Activated T-helper 1 cell treated with anti-CD3 and anti-CD28 coated beads, Interleukin-12 subunit alpha, Interleukin-12 subunit beta, Interleukin-2, Interleukin-4 antibody, amounts not matched to agents 30 ng/mL and 10 ng/mL and 1 ng/mL, durations not matched to agents 14 hours and 24 hours and 36 hours (primary cell): Measurements from ENCODE around the gene SLCO4A1. TPM values are rescaled to one million over a fixed set of nuclear protein-coding genes. Genes with fewer than 3 reads are reported as not detected.

Experiments
- DNase-seq: peaks from one replicate; pipeline ENCODE4 v3.0.0; 2021; ENCODE audit warnings: low spot score
- H3K27ac Mint-ChIP-seq: one replicate; pipeline ENCODE4 v1.8.0; 2021; ENCODE audit warnings: mild to moderate bottlenecking, mixed read lengths
- H3K27me3 Mint-ChIP-seq: one replicate; pipeline ENCODE4 v1.8.0; 2022; ENCODE audit warnings: mild to moderate bottlenecking, moderate library complexity, mixed read lengths; ENCODE audit not compliant: insufficient read depth
- H3K36me3 Mint-ChIP-seq: one replicate; pipeline ENCODE4 v1.8.0; 2021; ENCODE audit warnings: low read depth, mixed read lengths
- H3K4me1 Mint-ChIP-seq: one replicate; pipeline ENCODE4 v1.8.0; 2021; ENCODE audit warnings: low read depth, mixed read lengths
- H3K4me3 Mint-ChIP-seq: one replicate; pipeline ENCODE4 v1.8.0; 2021; ENCODE audit warnings: mild to moderate bottlenecking, moderate library complexity, mixed read lengths
- H3K9me3 Mint-ChIP-seq: one replicate; pipeline ENCODE4 v1.8.0; 2021; ENCODE audit warnings: mixed read lengths
- intact Hi-C: fragments of 100-400 bp; cut with micrococcal nuclease; formaldehyde crosslinking; loops from one replicate; pipeline ENCODE4 v1.15.1; 2024
- total RNA-seq: library from RNA; stranded (reverse); gene quantifications from 2 replicates; pipeline ENCODE4 v1.2.3, GENCODE V29; 2022

Gene SLCO4A1
- total RNA-seq, 1 donor from 2014 or later = 47.6 TPM

DNA sequence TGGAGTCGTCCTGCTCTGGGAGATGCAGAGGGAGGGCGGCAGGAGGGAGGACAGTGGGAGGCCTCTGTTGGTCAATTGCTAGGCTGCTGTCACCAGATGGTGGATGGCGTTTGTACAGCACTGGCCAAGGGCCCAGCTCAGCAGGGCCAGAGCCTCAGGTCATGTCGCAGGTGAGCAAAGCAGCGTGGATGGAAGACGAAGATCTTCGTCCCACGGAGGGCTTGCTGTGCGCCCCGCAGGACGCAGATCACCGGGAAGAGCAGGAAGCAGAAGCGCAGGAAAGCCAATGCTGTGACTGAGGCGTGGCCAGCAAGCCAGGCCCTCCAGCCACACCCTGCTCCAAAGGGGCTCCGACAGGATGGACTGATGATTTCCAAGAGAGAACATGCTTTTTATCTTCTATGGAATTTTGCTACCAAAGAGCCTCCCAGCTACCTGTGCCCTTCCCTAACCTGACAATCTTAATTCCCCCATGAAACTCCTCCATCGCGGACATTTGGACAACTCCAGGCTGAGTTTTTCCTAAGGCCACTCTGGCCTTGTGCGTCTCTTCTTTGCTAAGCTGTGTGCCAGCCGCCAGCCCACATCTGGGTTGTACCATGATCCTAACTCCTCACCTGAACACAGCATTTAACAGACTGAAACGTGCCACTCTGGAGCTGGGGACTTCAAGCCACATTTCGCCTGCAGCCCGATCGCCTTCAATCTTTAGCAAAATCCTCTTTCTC lies 3.5 kb upstream of the SLCO4A1 start:
- DNase-seq = no peak
- H3K27me3 Mint-ChIP-seq = peaks cover 29% of the 10 kb centered on the region
- no peak overlapping the region for H3K4me3 Mint-ChIP-seq
- no peaks in the 10 kb centered on the region for H3K9me3 Mint-ChIP-seq
- no peaks in the 10 kb centered on the region for H3K36me3 Mint-ChIP-seq
- intact Hi-C loops = no loop called here
- H3K4me1 Mint-ChIP-seq = peaks cover 8% of the 10 kb centered on the region
- H3K27ac Mint-ChIP-seq = no peak overlapping the region

DNA sequence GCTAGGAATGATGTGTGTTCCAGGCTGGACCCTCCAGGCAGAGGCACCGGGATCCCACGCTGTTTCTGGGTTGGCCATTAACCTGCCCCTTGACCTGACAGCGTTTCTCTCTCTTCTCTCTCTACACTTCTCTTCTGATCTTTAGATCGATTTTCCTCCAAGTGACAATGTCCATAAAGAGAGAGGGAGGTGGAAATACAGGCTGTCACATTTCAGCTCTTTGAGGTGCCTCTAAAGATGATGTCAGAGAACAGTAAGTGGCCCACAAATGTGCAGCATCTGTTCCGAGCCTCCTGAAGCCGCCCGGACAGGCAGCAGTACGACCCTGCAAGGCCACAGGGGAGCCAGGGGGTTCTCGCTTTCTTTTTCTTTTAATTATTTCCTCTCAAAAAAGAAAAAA lies 2.5 kb upstream of the SLCO4A1 start:
- no peak overlapping the region for H3K4me3 Mint-ChIP-seq
- H3K27me3 Mint-ChIP-seq = peaks cover 29% of the 10 kb centered on the region
- no peak overlapping the region for H3K27ac Mint-ChIP-seq
- DNase-seq = no peak
- peaks cover 12% of the 10 kb centered on the region for H3K4me1 Mint-ChIP-seq
- no peaks in the 10 kb centered on the region for H3K9me3 Mint-ChIP-seq
- intact Hi-C loops = loop anchor here (5.0 kb wide), 2 partner anchors 252 to 402 kb away; partner anchors contain the start of genes OSBPL2 and RPS21
- H3K36me3 Mint-ChIP-seq = peaks cover 3% of the 10 kb centered on the region

DNA sequence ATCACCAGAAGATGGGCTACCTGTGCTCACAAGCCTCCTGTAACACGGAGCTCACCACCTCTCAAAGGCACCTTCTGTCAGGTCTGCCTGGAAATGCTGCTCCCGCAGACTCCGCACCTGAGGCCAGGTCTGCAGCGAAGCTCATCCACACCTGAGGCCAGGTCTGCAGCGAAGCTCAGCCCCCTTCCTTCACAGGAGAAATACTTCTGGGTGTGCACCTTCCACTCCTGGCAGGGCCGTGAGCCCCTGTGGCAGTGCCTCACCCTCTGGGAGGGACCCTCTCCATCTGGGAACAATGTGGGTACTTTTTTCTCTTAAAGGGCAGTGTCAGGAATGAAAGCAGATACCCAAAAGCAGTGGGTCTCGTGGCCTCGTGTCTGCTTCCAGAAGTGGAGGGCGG lies 1.4 kb upstream of the SLCO4A1 start:
- Mint-ChIP-seq H3K27ac (no peak overlapping the region), H3K4me3 (no peak overlapping the region), H3K9me3 (no peaks in the 10 kb centered on the region), H3K27me3 (peaks cover 21% of the 10 kb centered on the region), H3K36me3 (peaks cover 3% of the 10 kb centered on the region), H3K4me1 (peaks cover 15% of the 10 kb centered on the region)
- DNase-seq = no peak
- intact Hi-C loops = loop anchor here (5.0 kb wide), 2 partner anchors 254 to 404 kb away; partner anchors contain the start of genes OSBPL2 and RPS21

DNA sequence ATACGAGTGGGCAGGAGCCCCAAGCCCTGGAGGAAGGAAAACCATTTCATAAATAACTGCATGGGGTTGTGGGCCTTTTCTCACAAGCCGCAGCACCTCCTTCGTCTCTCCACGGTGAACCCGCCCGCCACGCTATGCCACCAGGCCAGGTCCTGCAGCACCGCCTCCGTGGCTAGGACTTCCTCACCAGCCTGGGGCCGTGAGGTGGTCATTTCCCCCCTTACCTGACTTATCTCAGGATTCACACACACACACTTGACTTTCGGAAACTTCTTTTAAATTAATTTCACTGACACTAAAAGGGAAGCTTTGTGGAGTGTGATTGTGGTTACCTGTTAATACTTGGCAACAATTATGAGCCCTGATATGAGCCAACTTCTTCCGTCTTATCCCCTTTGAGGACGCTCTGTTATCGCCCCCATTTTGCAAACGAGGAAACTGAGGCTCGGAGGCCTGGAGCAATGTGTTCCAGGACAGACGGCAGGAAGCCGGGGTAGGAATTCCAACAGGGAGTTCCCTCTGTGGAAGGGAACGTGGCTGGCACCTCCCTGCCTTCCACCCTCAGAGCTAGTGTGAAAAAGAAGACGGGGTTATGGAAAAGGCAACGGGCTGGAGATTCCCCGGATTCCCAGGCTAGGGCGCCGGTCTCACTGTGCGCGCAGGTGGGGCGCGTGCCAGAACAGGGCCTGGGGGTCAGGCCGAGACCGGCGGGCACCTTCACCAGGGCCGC lies 817 bp upstream of the SLCO4A1 start:
- intact Hi-C loops = loop anchor here (1.0 to 5.0 kb wide), 7 partner anchors 17 to 404 kb away; partner anchors contain the start of genes ADRM1, OGFR, OSBPL2 and RPS21
- H3K27me3 Mint-ChIP-seq = peaks cover 16% of the 10 kb centered on the region
- H3K4me1 Mint-ChIP-seq = peaks cover 12% of the 10 kb centered on the region
- H3K27ac Mint-ChIP-seq = peak overlapping the region; percentile 78
- H3K36me3 Mint-ChIP-seq = peaks cover 3% of the 10 kb centered on the region
- H3K9me3 Mint-ChIP-seq = no peaks in the 10 kb centered on the region
- no peak for DNase-seq
- H3K4me3 Mint-ChIP-seq = peak overlapping the region; percentile 82

DNA sequence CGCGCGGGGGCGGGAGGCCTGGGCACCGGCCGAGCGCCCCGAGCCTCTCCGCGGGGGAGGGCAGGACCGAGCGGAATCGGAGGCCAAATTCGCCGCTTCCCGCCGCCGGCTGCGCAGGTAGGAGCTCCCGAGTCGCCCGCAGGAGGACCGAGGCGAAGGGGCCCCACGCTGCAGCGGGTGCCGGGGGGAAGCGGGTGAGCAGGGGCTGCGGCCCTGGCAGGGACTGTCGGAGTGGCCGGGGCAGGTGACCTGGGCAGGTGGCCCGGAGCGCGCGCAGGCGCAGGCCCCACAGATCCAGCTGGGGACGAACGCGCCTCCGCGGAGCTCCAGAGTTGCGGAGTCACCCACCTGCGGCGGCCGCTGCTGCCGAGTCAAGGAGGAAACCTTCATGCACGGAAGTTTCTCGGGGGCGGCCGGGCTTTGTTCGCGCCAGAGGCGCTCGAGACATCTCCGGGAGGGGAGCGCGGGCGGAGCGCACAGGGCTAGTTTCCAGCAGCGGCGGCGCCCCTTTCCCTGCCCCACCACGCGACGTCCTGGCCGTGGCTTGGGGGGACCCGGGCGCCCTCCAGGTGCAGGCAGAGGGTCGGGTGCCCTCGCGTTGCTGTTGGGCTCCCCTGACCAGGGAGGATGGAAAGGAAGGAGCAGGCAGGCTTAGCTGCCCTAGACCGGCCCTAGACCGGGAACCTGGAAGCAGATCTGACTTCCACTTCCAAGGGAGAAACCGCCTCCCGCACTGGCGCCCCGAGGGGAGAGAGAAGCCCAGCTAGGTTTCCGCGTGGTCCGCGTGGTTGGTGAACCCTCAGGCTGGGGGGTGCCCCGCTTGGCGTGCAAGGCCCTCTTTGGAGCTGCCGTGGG lies 590 bp downstream of the SLCO4A1 start:
- no peaks in the 10 kb centered on the region for H3K9me3 Mint-ChIP-seq
- H3K36me3 Mint-ChIP-seq = peaks cover 3% of the 10 kb centered on the region
- H3K27ac Mint-ChIP-seq = no peak overlapping the region

DNA sequence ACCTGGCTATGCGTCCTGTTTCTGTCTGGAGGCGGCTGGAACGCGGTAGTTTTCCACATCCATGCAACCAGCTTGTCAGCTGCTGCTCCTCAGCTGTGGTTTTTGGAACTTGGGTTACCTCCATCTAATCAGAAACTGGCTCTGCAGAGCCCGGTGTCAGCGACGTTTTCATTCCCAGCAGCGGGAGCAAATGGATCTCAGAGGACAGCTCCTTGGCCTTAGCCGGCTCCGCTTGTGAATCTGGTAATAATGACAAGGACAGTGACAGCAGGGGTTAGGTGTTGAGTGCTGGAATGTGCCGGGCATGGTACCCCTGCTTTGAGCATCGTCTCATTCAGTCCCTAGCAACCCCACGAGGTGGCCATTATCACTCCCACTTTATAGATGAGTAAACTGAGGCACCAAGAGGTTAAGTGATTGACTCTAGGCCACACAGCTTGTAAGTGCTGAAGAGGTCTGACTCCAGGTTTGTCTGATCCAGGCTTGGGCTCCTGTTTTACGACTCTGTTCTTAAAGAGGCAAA lies 1.3 kb downstream of the SLCO4A1 start:
- Mint-ChIP-seq H3K9me3 (no peaks in the 10 kb centered on the region), H3K27me3 (peaks cover 10% of the 10 kb centered on the region), H3K36me3 (peaks cover 3% of the 10 kb centered on the region), H3K27ac (no peak overlapping the region), H3K4me3 (peak overlapping the region; percentile 85), H3K4me1 (peaks cover 16% of the 10 kb centered on the region)
- no peak for DNase-seq
- intact Hi-C loops = loop anchor here (1.0 to 5.0 kb wide), 4 partner anchors 8 to 406 kb away; partner anchors contain the start of genes ADRM1, OSBPL2 and RPS21

More for the DNA sequence above, 590 bp downstream of the SLCO4A1 start:
- H3K27me3 Mint-ChIP-seq = peaks cover 10% of the 10 kb centered on the region
- peak overlapping the region; percentile 85 for H3K4me3 Mint-ChIP-seq
- peaks cover 16% of the 10 kb centered on the region for H3K4me1 Mint-ChIP-seq
- intact Hi-C loops = loop anchor here (1.0 to 5.0 kb wide), 8 partner anchors 8 to 406 kb away; partner anchors contain the start of genes ADRM1, OGFR, OSBPL2 and RPS21
- DNase-seq = peak; percentile 59

DNA sequence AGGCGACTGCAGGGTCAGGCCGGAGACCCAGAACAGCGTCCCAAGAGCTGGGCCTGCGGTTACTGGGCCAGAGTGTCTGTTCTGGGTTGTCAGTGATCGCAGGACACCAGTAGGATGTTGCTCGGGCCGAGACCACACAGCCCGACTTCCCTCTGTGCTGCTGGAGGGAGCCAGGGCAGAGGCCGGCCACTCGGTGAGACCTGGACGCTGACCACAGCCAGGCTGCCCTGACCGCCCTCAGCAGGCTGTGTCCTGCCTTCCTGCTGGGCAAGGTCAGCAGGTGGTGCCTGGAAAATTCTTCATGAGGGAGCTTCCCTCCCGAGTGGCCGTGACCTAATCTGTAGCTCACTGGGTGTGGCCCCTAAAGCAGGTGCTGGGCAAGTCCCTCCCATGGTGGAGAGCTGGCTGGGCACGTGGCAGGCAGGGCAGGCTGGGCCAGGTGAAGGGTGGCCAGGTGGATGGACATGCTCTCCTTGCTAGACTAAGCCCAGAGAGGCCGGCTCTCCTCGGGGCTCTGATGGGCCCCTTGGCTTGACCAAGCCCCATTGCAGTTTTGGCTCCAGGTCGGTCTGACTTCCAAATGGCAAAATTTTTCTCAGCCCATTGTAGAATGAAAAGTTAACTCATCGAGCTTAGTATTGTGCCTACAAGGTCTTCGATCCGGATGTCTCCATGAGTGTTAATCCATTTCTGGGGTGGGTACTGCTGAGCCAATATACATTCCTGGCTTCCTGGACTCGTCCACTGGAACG lies 1.9 kb downstream of the SLCO4A1 start:
- Mint-ChIP-seq H3K36me3 (peaks cover 3% of the 10 kb centered on the region), H3K9me3 (no peaks in the 10 kb centered on the region), H3K4me3 (peak overlapping the region; percentile 85), H3K4me1 (peaks cover 16% of the 10 kb centered on the region), H3K27ac (no peak overlapping the region), H3K27me3 (peaks cover 7% of the 10 kb centered on the region)
- intact Hi-C loops = loop anchor here (5.0 kb wide), 2 partner anchors 257 to 407 kb away; partner anchors contain the start of genes OSBPL2 and RPS21
- DNase-seq = no peak

DNA sequence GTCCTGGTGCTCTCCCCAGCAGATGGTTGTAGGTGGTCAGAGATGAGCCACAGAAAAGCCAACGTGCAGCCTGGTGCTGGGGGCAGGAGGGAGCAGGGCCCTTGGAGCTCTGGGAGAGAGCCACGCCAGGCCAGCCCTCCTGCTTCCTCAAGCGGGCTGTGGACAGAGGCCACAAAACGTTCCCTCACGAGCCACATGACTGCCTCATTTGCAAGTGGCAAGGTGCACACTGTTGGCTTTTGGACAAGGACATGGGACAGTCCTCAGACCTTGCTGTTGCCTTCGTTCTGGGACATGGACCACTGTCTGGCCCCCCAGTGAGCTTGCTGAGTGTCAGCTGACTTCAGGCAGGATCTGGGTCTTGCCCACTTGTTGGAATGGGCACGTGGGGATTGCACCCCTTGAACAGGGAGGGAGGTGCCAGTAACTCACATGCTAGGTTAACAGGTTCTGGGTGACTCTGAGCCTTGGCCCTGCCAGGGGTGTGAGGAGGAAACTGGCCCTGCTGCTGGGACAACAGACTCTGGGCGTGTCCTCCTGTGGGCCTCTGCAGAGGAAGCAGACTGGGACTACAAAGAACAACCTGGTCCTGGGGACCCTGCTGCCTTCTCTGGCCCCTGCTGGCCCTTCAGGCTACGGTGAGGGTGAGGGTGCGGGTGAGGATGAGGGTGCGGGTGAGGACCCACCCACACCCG lies 2.6 kb downstream of the SLCO4A1 start:
- H3K27ac Mint-ChIP-seq = no peak overlapping the region
- H3K27me3 Mint-ChIP-seq = no peaks in the 10 kb centered on the region
- peaks cover 22% of the 10 kb centered on the region for H3K4me1 Mint-ChIP-seq
- no peaks in the 10 kb centered on the region for H3K9me3 Mint-ChIP-seq
- intact Hi-C loops = loop anchor here (5.0 kb wide), 2 partner anchors 258 to 408 kb away; partner anchors contain the start of genes OSBPL2 and RPS21
- peaks cover 3% of the 10 kb centered on the region for H3K36me3 Mint-ChIP-seq
- DNase-seq = no peak
- peak overlapping the region; percentile 85 for H3K4me3 Mint-ChIP-seq

DNA sequence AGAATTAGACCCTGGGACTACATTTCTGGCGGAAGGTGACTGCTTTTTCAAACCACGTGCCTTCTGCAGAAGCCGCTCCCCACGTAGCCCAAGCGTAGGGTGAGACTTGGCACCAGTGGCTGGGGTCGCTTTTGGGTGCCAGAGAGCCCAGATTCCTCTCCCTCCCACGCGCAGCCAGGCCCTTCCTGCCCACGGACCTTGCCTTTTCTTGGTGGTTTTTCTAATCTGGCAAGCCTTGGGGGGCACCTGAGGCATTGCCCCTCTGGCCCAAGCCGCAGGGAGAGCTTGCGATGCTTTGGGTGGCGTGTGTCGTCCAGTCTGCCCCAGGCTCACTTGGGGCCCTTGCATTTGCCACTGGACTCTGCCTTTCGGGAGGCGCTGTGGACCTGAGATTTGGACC lies 3.3 kb downstream of the SLCO4A1 start:
- Mint-ChIP-seq H3K27ac (no peak overlapping the region), H3K4me3 (no peak overlapping the region), H3K4me1 (peaks cover 28% of the 10 kb centered on the region), H3K36me3 (peaks cover 3% of the 10 kb centered on the region), H3K27me3 (no peaks in the 10 kb centered on the region), H3K9me3 (no peaks in the 10 kb centered on the region)
- no peak for DNase-seq
- intact Hi-C loops = no loop called here

DNA sequence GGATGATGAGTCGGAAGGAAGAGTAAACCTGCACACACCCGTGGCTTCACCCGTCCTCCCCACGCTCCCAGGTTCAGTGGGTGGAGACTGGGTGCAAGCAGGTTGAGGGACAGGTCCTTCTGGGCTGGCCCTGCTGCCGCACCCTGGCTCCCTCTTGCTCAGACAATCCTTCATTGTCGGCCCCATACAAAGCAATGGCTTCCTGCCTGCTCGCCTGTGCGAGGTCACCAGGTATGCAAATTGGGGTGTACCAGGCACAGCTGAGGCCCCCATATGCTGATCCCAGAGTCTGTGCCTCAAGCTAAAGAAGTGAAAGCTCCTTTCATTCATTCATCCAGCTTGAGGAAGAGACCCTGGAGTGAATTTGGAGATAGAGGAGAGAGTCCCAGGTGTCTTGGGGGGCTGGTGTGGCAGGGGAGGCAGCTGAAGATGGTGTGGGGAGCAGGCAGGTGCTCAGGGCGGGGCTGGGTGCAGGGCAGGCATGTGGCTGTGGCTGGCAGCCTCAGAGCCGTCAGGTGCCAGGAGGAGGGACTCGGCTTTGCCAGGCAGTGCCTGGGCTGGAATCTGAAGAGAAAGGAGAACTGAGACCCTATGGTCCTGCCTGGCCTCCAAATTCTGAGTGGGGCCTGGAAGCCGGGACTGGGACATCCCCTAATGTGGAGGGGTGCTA lies 4.7 kb downstream of the SLCO4A1 start:
- H3K9me3 Mint-ChIP-seq = no peaks in the 10 kb centered on the region
- peaks cover 42% of the 10 kb centered on the region for H3K4me1 Mint-ChIP-seq
- no peak overlapping the region for H3K27ac Mint-ChIP-seq
- no peaks in the 10 kb centered on the region for H3K27me3 Mint-ChIP-seq
- H3K36me3 Mint-ChIP-seq = peaks cover 3% of the 10 kb centered on the region
- H3K4me3 Mint-ChIP-seq = no peak overlapping the region
- intact Hi-C loops = no loop called here
- no peak for DNase-seq
